Gastroesophageal sphincter (tissue), 4 donors: ENCODE data around the gene GJA5. TPM values are rescaled to one million over a fixed set of nuclear protein-coding genes. Genes with fewer than 3 reads are reported as not detected.

Experiments used
- ATAC-seq: fragments of 150-250 bp; one replicate; pipeline ENCODE4 v1.9.1; 2016; ENCODE audit warnings: mild to moderate bottlenecking, moderate library complexity
- H3K27ac ChIP-seq, 4 donors: fragments of 200-600 bp; sonication (generic) in 3 of 4; 1 replicate in 3 of 4; 2 replicates in 1 of 4; pipeline ENCODE4 v1.5.1; 2016 to 2019
- H3K27me3 ChIP-seq: fragments of 200-600 bp; sonication (generic); one replicate; pipeline ENCODE4 v1.5.1; 2019
- H3K36me3 ChIP-seq, 2 donors: fragments of 200-600 bp; sonication (generic); one replicate each; pipeline ENCODE4 v1.5.1; 2019; ENCODE audit warnings: control low read depth in 1 of 2
- H3K4me1 ChIP-seq, 3 donors: fragments of 200-600 bp; sonication (generic); 1 replicate in 2 of 3; 2 replicates in 1 of 3; pipeline ENCODE4 v1.5.1; 2016 to 2019; ENCODE audit warnings: control low read depth in 2 of 3
- H3K4me3 ChIP-seq, 2 donors: fragments of 200-600 bp; sonication (generic); one replicate each; pipeline ENCODE4 v1.5.1; 2019; ENCODE audit warnings: mild to moderate bottlenecking in 1 of 2, moderate library complexity in 1 of 2
- H3K9me3 ChIP-seq, 3 donors: fragments of 200-600 bp; sonication (generic); one replicate each; pipeline ENCODE4 v1.5.1; 2017 to 2019; ENCODE audit warnings: control low read depth in 2 of 3
- CTCF ChIP-seq, 4 experiments: fragments of 200-600 bp in 2 of 4; fragments of 450-650 bp in 2 of 4; sonication (generic) in 1 of 4; IDR thresholded peaks; one replicate each; pipeline ENCODE4 v1.5.1; 2017 to 2019; ENCODE audit warnings: antibody characterized with exemption in 4 of 4, mild to moderate bottlenecking in 2 of 4, moderate library complexity in 2 of 4
- EP300 ChIP-seq: sonication (generic); formaldehyde crosslinking; IDR thresholded peaks from one replicate; pipeline ENCODE4 v1.6.1; 2017; ENCODE audit warnings: antibody characterized with exemption, mild to moderate bottlenecking
- POLR2A ChIP-seq, 2 donors: fragments of 450-650 bp; IDR thresholded peaks; one replicate each; pipeline ENCODE4 v1.6.1; 2017; ENCODE audit warnings: antibody characterized with exemption in 2 of 2, mild to moderate bottlenecking in 2 of 2, moderate library complexity in 1 of 2
- POLR2AphosphoS5 ChIP-seq: sonication (generic); formaldehyde crosslinking; IDR thresholded peaks from one replicate; pipeline ENCODE4 v1.6.1; 2017; ENCODE audit warnings: antibody characterized with exemption
- WGBS, 2 donors: methylation state at CpG; one replicate each; pipeline ENCODE4 v1.1.5; 2018; ENCODE audit warnings: low coverage in 1 of 2; 5-methylcytosine and 5-hydroxymethylcytosine counted together
- total RNA-seq, 4 donors: library from RNA; depleted of rRNA; stranded (reverse); fragments of >200 nt; gene quantifications; one replicate each; pipeline ENCODE4 v1.1.0, GENCODE V29; 2016

The GJA5 gene
- total RNA-seq, 4 donors from 2014 or later = 3.9 to 17.4 (median 7.9) TPM

- TF ChIP-seq POLR2A (IDR thresholded peaks at IDR 0.05) (no peak), POLR2AphosphoS5 (no peak), CTCF (IDR thresholded peaks at IDR 0.05) (no peak), EP300 (no peak)
- Histone ChIP-seq H3K4me1 (peaks cover 0 to 26% (median 5%) of the 10 kb centered on the region in 3 donors), H3K27me3 (peaks cover 6% of the 10 kb centered on the region), H3K4me3 (no peak overlapping the region), H3K27ac (no peak overlapping the region), H3K36me3 (no peaks in the 10 kb centered on the region), H3K9me3 (no peaks in the 10 kb centered on the region)
- no peak for ATAC-seq
- WGBS, 2 donors = 80% methylated on average over 1 of the region's 24 CpGs; no CpG with 5 or more reads in 1 of the 2 donors
Observed at GRCh38 chr1:147758379-147759100, 1.9 kb downstream of the GJA5 start.

GRCh38 chr1:147757015-147757990 lies 3.1 kb downstream of the GJA5 start:
- 63 to 67% methylated on average over 1 to 2 of the region's 4 CpGs for WGBS, 2 donors
- Histone ChIP-seq H3K4me1 (peaks cover 0 to 19% (median 5%) of the 10 kb centered on the region in 3 donors), H3K9me3 (no peaks in the 10 kb centered on the region), H3K4me3 (no peak overlapping the region), H3K36me3 (no peaks in the 10 kb centered on the region), H3K27ac (no peak overlapping the region), H3K27me3 (peaks cover 6% of the 10 kb centered on the region)
- TF ChIP-seq POLR2A (IDR thresholded peaks at IDR 0.05) (no peak), CTCF (IDR thresholded peaks at IDR 0.05) (no peak), EP300 (no peak), POLR2AphosphoS5 (no peak)
- no peak for ATAC-seq

- H3K4me3 ChIP-seq = no peak overlapping the region
- peaks cover 6% of the 10 kb centered on the region for H3K27me3 ChIP-seq
- no peaks in the 10 kb centered on the region for H3K36me3 ChIP-seq
- peaks cover 0 to 11% (median 0%) of the 10 kb centered on the region in 3 donors for H3K4me1 ChIP-seq
- WGBS, 2 donors = 73 to 82% methylated on average over 3 of the region's 3 CpGs
- ATAC-seq = no peak
- H3K9me3 ChIP-seq = no peaks in the 10 kb centered on the region
- no peak overlapping the region for H3K27ac ChIP-seq
- no peak for TF ChIP-seq EP300
- TF ChIP-seq POLR2A (IDR thresholded peaks at IDR 0.05) = no peak
- TF ChIP-seq CTCF (IDR thresholded peaks at IDR 0.05) = no peak
- TF ChIP-seq POLR2AphosphoS5 = no peak
Observed at GRCh38 chr1:147756341-147756740, 4.1 kb downstream of the GJA5 start.

- peaks cover 0 to 11% (median 0%) of the 10 kb centered on the region in 3 donors for H3K4me1 ChIP-seq
- TF ChIP-seq EP300 (no peak), POLR2AphosphoS5 (no peak), POLR2A (IDR thresholded peaks at IDR 0.05) (no peak), CTCF (IDR thresholded peaks at IDR 0.05) (no peak)
- no peak overlapping the region for H3K27ac ChIP-seq
Observed at GRCh38 chr1:147754661-147755060, 5.7 kb downstream of the GJA5 start.

More at GRCh38 chr1:147754661-147755060, 5.7 kb downstream of the GJA5 start:
- Histone ChIP-seq H3K9me3 (no peaks in the 10 kb centered on the region), H3K36me3 (no peaks in the 10 kb centered on the region), H3K27me3 (peaks cover 6% of the 10 kb centered on the region), H3K4me3 (no peak overlapping the region)
- WGBS, 2 donors = 81 to 100% methylated on average over 2 of the region's 2 CpGs
- ATAC-seq = no peak
